RWPE2 (cell line): Measurements from ENCODE around the gene PCARE.
A peak's percentile ranks its signal among the peaks of the same experiment; 100 is the strongest.

Experiments used
- ATAC-seq: fragments of 200-7000 bp; cut with Tn5 transposase; 3 replicates; pipeline ENCODE4 v1.9.1; 2021; ENCODE audit warnings: low read depth
- DNase-seq: peaks from one replicate; pipeline ENCODE4 v3.0.0-alpha.2; 2020; ENCODE audit warnings: low spot score
- H3K27ac ChIP-seq: fragments of 450-650 bp; 2 replicates; pipeline ENCODE4 v1.5.1; 2017; ENCODE audit warnings: mild to moderate bottlenecking; ENCODE audit not compliant: poor library complexity, severe bottlenecking
- H3K27me3 ChIP-seq: fragments of 250-450 bp; sonication (Bioruptor Pico); 2 replicates; pipeline ENCODE4 v1.5.1; 2021; ENCODE audit warnings: mild to moderate bottlenecking, moderate library complexity; ENCODE audit not compliant: insufficient read depth, poor library complexity, severe bottlenecking
- H3K36me3 ChIP-seq: fragments of 250-450 bp; sonication (Bioruptor Pico); 2 replicates; pipeline ENCODE4 v1.5.1; 2020; ENCODE audit warnings: low read depth, mild to moderate bottlenecking, moderate library complexity
- H3K4me1 ChIP-seq: fragments of 250-450 bp; sonication (Bioruptor Pico); 2 replicates; pipeline ENCODE4 v1.5.1; 2021; ENCODE audit warnings: mild to moderate bottlenecking, moderate library complexity; ENCODE audit not compliant: insufficient read depth, poor library complexity, severe bottlenecking
- H3K4me3 ChIP-seq: fragments of 250-450 bp; sonication (Bioruptor Pico); 2 replicates; pipeline ENCODE4 v1.5.1; 2021; ENCODE audit warnings: mild to moderate bottlenecking, moderate library complexity; ENCODE audit not compliant: severe bottlenecking
- H3K9me3 ChIP-seq: fragments of 250-450 bp; sonication (Bioruptor Pico); 2 replicates; pipeline ENCODE4 v1.5.1; 2021; ENCODE audit warnings: mild to moderate bottlenecking, moderate library complexity; ENCODE audit not compliant: severe bottlenecking
- CTCF ChIP-seq: fragments of 450-650 bp; IDR thresholded peaks from one replicate; pipeline ENCODE4 v1.5.1; 2017; ENCODE audit warnings: mild to moderate bottlenecking, moderate library complexity; ENCODE audit not compliant: poor library complexity, severe bottlenecking

The PCARE gene

DNA sequence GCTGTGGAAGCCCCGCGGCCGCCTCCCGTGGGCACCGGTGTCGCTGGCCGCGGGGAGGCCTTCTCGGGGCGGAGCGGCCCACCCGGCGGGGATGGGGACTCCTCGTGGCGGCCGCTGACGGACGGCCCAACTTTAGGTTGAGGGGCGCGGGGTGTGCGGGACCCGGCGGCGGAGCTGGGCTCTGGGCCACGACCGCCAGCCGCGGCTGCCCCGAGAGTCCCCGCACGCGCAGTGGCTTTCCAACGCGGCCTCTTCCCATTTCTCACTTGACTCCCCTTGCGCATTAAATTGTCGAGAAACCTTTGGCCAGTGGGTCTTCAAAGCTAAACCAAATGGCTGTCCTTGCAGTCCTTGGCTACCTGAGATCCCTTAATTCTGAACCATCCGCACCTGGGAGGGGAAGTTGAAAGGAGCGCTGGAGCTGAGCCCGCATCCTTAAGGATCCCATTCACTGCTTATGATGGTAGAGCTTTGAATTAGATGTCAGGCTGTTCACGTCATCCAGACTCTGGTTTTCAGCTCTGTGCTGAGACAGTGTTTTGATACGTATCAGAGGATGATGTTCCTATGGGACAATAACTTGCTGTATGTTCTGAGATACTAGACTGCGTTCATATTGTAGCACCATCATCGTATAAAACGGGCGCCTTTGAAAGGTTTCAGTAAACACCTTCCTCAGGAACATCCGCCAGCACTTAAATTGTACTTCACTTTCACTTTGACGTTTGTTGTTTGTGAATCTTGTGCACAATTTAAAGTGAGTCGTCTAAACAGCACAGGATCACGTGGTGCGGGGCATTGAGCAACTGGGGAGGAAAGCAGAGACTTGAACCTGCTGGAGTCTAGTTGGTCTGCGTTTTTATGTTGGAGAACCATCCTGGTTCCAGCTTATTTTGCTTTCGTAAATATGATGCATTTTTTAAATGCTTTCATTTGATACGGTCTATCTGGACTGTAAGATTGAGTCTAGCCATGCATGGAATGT lies 41.8 kb upstream of the PCARE start:
- H3K9me3 ChIP-seq = no peaks in the 10 kb centered on the region
- H3K27me3 ChIP-seq = no peaks in the 10 kb centered on the region
- peak; percentile 56 for ATAC-seq
- peak overlapping the region; percentile 98 for H3K27ac ChIP-seq
- H3K36me3 ChIP-seq = peaks cover 15% of the 10 kb centered on the region; the same call in 1 of the 2 replicates
- peaks cover 47% of the 10 kb centered on the region for H3K4me1 ChIP-seq
- no peak for DNase-seq
- TF ChIP-seq CTCF = no peak
- peak overlapping the region; percentile 54 for H3K4me3 ChIP-seq

- no peaks in the 10 kb centered on the region for H3K9me3 ChIP-seq
- no peaks in the 10 kb centered on the region for H3K27me3 ChIP-seq
- peaks cover 10% of the 10 kb centered on the region; the same call in 1 of the 2 replicates for H3K36me3 ChIP-seq
- H3K27ac ChIP-seq = peak within 1 kb of the TSS; percentile 98
- TF ChIP-seq CTCF = no peak
- H3K4me1 ChIP-seq = peaks cover 47% of the 10 kb centered on the region
- peak within 1 kb of the TSS; percentile 54 for H3K4me3 ChIP-seq
- no peak for DNase-seq
- ATAC-seq = peak; percentile 11; the same call in 1 of the 3 replicates
Observed at GRCh38 chr2:29114946-29115609, 40.8 kb upstream of the PCARE start, which contains the start of gene CLIP4. TSS of gene CLIP4 (plus strand) at chr2:29115415. CDS start at chr2:29121389, 5,974 bp downstream.

DNA sequence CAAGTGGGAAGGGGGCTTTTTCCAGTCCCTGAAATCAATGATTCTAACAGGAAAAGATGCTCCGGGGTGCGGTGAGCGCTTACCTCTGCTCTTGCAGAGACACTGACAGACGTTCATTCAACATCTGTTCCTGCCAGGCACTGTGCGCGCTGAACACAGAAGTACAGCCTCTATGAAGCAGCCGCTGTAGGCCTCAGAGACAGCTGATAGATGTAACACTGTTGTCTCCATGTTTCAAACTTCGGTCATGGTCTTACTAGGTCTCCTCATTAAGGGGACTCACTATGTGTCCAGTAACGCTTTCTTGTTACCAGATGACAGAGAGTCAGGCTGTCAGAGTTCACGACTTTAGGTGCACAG lies 40.2 kb upstream of the PCARE start:
- Histone ChIP-seq H3K4me1 (peaks cover 43% of the 10 kb centered on the region), H3K36me3 (peaks cover 7% of the 10 kb centered on the region; the same call in 1 of the 2 replicates), H3K9me3 (no peaks in the 10 kb centered on the region), H3K27ac (peak overlapping the region; percentile 98), H3K27me3 (no peaks in the 10 kb centered on the region), H3K4me3 (no peak overlapping the region)
- no peak for ATAC-seq
- no peak for TF ChIP-seq CTCF
- no peak for DNase-seq

DNA sequence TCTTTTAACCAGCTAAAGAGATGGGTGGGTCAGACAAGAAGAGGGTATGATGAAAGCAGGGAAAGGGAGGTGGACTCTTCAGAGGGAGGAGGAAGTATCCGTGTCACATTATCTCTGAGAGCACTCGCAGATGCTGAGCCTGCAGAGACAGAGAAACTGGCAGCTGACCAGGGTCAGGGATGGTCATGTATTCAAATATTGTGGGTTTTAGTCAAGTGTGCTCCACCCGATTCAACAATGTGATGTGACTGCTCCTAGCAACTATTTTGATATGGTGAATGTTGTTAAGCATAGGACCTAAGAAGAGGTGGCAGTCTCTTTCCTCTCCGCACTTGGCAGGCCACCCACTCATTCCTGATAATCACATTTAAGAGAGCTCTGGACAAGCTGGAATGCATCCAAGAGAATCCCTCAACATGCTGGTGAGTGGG lies 39.6 kb upstream of the PCARE start:
- Histone ChIP-seq H3K27ac (peak overlapping the region; percentile 98), H3K4me1 (peaks cover 43% of the 10 kb centered on the region), H3K36me3 (0 out of 2 replicates have a peak, but pooled peaks cover 3% of the 10 kb centered on the region), H3K9me3 (no peaks in the 10 kb centered on the region), H3K4me3 (no peak overlapping the region), H3K27me3 (no peaks in the 10 kb centered on the region)
- no peak for TF ChIP-seq CTCF
- DNase-seq = no peak
- peak; percentile 22; the same call in 2 of the 3 replicates for ATAC-seq
